ENCODE results near the gene SLC29A2.

The SLC29A2 gene

GRCh38 chr11:66346476-66347424 is 24.8 kb downstream of the SLC29A2 start:
- no peak for DNase-seq

- no peak for DNase-seq
Observed at GRCh38 chr11:66345316-66345649, 26.3 kb downstream of the SLC29A2 start.

- peak; percentile 98 for DNase-seq
Observed at GRCh38 chr11:66344550-66345315, 26.8 kb downstream of the SLC29A2 start, which contains the start of gene BRMS1. TSS of gene BRMS1 (minus strand) at chr11:66345104. CDS start at chr11:66342234, 2,870 bp downstream.

- DNase-seq: no peak
Observed at GRCh38 chr11:66343176-66343575, 28.4 kb downstream of the SLC29A2 start.

GRCh38 chr11:66341502-66342126 is 29.9 kb downstream of the SLC29A2 start:
- no peak for DNase-seq

- no peak for DNase-seq
Observed at GRCh38 chr11:66340596-66341501, 30.7 kb downstream of the SLC29A2 start.

- DNase-seq: no peak
Observed at GRCh38 chr11:66339686-66340483, 31.7 kb downstream of the SLC29A2 start.

GRCh38 chr11:66339162-66339675 is 32.3 kb downstream of the SLC29A2 start:
- no peak for DNase-seq

- DNase-seq: no peak
Observed at GRCh38 chr11:66338276-66339161, 33.0 kb downstream of the SLC29A2 start.

- no peak for DNase-seq
Observed at GRCh38 chr11:66337103-66337899, 34.3 kb downstream of the SLC29A2 start.

GRCh38 chr11:66336234-66337102 is 35.1 kb downstream of the SLC29A2 start, which contains the start of gene RIN1:
TSS of gene RIN1 (minus strand) at chr11:66336434. CDS start at chr11:66336402, 32 bp downstream.
- DNase-seq: peak; percentile 55

GRCh38 chr11:66335531-66336233 is 35.9 kb downstream of the SLC29A2 start:
- DNase-seq: no peak

- DNase-seq: no peak
Observed at GRCh38 chr11:66334605-66335442, 36.7 kb downstream of the SLC29A2 start.

- no peak for DNase-seq
Observed at GRCh38 chr11:66333896-66334604, 37.5 kb downstream of the SLC29A2 start.

- DNase-seq: no peak
Observed at GRCh38 chr11:66333220-66333877, 38.2 kb downstream of the SLC29A2 start.

All from CD4-positive, alpha-beta T cell treated with Interleukin-17A for 4 hours (primary cell).